Upper lobe of right lung (tissue), 1 donor: ENCODE measurements around the gene NEK2. TPM values are rescaled to one million over a fixed set of nuclear protein-coding genes. Genes with fewer than 3 reads are reported as not detected.
"Not testable (repeated sequence)": the region's sequence is repeated elsewhere in the genome, so short reads cannot be mapped to it uniquely, and the experiment has no call there.

Experiments
- ATAC-seq: fragments of 200-7000 bp; cut with Tn5 transposase; one replicate; pipeline ENCODE4 v1.9.1; 2020; ENCODE audit warnings: mild to moderate bottlenecking, moderate library complexity
- DNase-seq: peaks from one replicate; pipeline ENCODE4 v3.0.0-alpha.2; 2020
- H3K27ac ChIP-seq: fragments of 200-600 bp; one replicate; pipeline ENCODE4 v1.8.0; 2022
- H3K27me3 ChIP-seq: fragments of 200-600 bp; one replicate; pipeline ENCODE4 v1.8.0; 2022; ENCODE audit warnings: mild to moderate bottlenecking
- H3K36me3 ChIP-seq: fragments of 200-600 bp; one replicate; pipeline ENCODE4 v1.8.0; 2022
- H3K4me1 ChIP-seq: fragments of 200-600 bp; one replicate; pipeline ENCODE4 v1.8.0; 2022
- H3K4me3 ChIP-seq: fragments of 200-600 bp; one replicate; pipeline ENCODE4 v1.8.0; 2022; ENCODE audit warnings: mild to moderate bottlenecking
- H3K9me3 ChIP-seq: fragments of 200-600 bp; one replicate; pipeline ENCODE4 v1.8.0; 2022
- intact Hi-C: fragments of 100-400 bp; cut with DNase I; formaldehyde crosslinking; loops from one replicate; pipeline ENCODE4 v1.11.0; 2022
- total RNA-seq: library from RNA; stranded (reverse); fragmentation: NEBNext Ultra II Directional; extraction: Animal tissue kit (Norgen Biotek cat#: 25700); gene quantifications from one replicate; pipeline ENCODE4 v1.2.1, GENCODE V29; 2021
- TF ChIP-seq, protein P1 (sequence below): fragments of 200-600 bp; IDR thresholded peaks from one replicate; pipeline ENCODE4 v1.8.0; 2022; ENCODE audit warnings: antibody characterized with exemption
- donor health status: DM: no; HTN: yes; CAD: no; lungs with severe emphysema.

NEK2 gene
- total RNA-seq, 1 donor from 2014 or later = 0.35 TPM

DNA sequence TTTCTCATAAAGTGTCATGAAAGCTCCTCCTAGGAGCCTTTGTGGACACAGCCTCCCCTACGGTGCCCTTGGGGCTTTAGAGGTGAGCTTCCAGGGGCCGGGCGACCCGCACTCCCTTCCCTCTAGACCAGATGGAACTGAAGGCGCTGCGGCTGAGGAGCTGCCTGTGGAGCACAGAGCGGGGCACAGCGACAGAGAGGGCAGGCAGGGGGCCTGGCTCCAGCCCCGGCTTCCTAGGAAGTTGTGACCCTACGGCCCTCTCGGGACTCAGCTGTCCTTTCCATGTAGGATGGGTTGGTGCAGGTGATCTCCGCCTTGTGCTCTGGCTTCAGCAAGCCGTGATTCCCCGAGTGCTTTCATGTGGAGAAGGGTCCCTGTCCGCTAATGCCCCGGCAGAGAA lies 23.6 kb upstream of the NEK2 start:
- ATAC-seq (no peak), DNase-seq (no peak)
- intact Hi-C loops = no loop called here
- peaks cover 4% of the 10 kb centered on the region for H3K4me1 ChIP-seq
- H3K4me3 ChIP-seq = no peak overlapping the region
- H3K36me3 ChIP-seq = no peaks in the 10 kb centered on the region
- no peak overlapping the region for H3K27ac ChIP-seq
- H3K27me3 ChIP-seq = no peaks in the 10 kb centered on the region
- TF ChIP-seq, protein P1, sequence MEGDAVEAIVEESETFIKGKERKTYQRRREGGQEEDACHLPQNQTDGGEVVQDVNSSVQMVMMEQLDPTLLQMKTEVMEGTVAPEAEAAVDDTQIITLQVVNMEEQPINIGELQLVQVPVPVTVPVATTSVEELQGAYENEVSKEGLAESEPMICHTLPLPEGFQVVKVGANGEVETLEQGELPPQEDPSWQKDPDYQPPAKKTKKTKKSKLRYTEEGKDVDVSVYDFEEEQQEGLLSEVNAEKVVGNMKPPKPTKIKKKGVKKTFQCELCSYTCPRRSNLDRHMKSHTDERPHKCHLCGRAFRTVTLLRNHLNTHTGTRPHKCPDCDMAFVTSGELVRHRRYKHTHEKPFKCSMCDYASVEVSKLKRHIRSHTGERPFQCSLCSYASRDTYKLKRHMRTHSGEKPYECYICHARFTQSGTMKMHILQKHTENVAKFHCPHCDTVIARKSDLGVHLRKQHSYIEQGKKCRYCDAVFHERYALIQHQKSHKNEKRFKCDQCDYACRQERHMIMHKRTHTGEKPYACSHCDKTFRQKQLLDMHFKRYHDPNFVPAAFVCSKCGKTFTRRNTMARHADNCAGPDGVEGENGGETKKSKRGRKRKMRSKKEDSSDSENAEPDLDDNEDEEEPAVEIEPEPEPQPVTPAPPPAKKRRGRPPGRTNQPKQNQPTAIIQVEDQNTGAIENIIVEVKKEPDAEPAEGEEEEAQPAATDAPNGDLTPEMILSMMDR = no peak
- H3K9me3 ChIP-seq = no peaks in the 10 kb centered on the region

DNA sequence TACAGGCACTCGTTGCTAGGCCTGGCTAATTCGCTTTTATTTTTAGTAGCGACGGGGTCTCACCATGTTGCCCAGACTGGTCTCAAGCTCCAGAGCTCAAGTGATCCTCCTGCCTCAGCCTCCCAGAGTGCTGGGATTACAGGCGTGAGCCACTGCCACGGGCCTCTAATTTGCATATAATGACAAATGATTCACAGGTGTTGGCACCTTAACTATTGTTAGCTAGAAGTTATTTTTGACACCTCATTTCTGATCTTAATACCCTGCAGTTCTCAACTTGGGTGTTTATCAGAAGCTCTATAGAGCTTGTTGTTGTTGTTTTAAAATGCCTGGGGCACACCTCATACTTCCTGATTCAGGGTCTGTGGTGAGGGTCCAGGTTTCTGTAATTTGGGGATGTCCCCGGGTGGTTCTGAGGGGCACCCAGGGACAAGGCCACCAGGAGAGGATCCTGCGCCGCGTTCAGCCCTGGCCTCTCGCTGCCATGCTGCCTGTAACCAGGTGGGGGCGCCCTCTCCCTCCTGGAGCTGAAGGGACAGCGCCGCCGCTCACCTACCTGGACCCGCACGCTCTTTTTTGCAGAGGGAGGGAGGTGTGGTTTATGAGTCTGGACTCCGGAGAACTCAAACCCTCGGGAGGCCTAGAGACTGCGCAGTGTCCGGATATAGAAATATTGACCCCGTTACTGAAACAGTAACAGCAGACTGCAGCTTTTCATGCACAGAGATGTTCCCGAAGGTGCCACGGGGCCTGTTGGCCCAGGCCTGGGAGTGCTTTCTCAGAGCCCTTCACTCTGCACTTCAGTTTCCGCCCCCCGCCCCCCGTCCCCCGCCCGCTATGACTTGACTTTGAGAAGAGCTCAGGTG lies 23.0 kb upstream of the NEK2 start:
- TF ChIP-seq, protein P1 = peak; percentile 94
- intact Hi-C loops = no loop called here
- Histone ChIP-seq H3K27me3 (no peaks in the 10 kb centered on the region), H3K4me3 (peak overlapping the region; percentile 10), H3K4me1 (peaks cover 4% of the 10 kb centered on the region), H3K27ac (no peak overlapping the region), H3K9me3 (no peaks in the 10 kb centered on the region), H3K36me3 (no peaks in the 10 kb centered on the region)
- DNase-seq (peak; percentile 90), ATAC-seq (peak; percentile 97)

- H3K4me3 ChIP-seq = no peak overlapping the region
- DNase-seq (no peak), ATAC-seq (no peak)
- H3K27ac ChIP-seq = no peak overlapping the region
- no peaks in the 10 kb centered on the region for H3K9me3 ChIP-seq
- TF ChIP-seq, protein P1 = no peak
- H3K27me3 ChIP-seq = no peaks in the 10 kb centered on the region
- H3K4me1 ChIP-seq = peaks cover 4% of the 10 kb centered on the region
- intact Hi-C loops = no loop called here
- no peaks in the 10 kb centered on the region for H3K36me3 ChIP-seq
These were observed 21.9 kb upstream of the NEK2 start for GRCh38 chr1:211697356-211697755.

- Histone ChIP-seq H3K9me3 (no peaks in the 10 kb centered on the region), H3K4me1 (peaks cover 4% of the 10 kb centered on the region), H3K27me3 (no peaks in the 10 kb centered on the region), H3K36me3 (no peaks in the 10 kb centered on the region), H3K4me3 (no peak overlapping the region), H3K27ac (no peak overlapping the region)
- intact Hi-C loops = no loop called here
- no peak for DNase-seq
- TF ChIP-seq, protein P1 = no peak
- peak; percentile 54 for ATAC-seq
These were observed 19.9 kb upstream of the NEK2 start for GRCh38 chr1:211695135-211695816.

- H3K36me3 ChIP-seq, H3K4me3 ChIP-seq, intact Hi-C loops, H3K27ac ChIP-seq, H3K4me1 ChIP-seq, H3K27me3 ChIP-seq, DNase-seq, H3K9me3 ChIP-seq, ATAC-seq: not testable (repeated sequence)
These were observed 18.5 kb upstream of the NEK2 start for GRCh38 chr1:211693911-211694310.

GRCh38 chr1:211688421-211688820 lies 13.0 kb upstream of the NEK2 start:
- no peak for DNase-seq
- H3K36me3 ChIP-seq = no peaks in the 10 kb centered on the region
- no peak overlapping the region for H3K27ac ChIP-seq
- intact Hi-C loops = no loop called here
- no peaks in the 10 kb centered on the region for H3K4me1 ChIP-seq
- no peak for ATAC-seq
- TF ChIP-seq, protein P1 = no peak
- no peak overlapping the region for H3K4me3 ChIP-seq
- no peaks in the 10 kb centered on the region for H3K9me3 ChIP-seq
- H3K27me3 ChIP-seq = no peaks in the 10 kb centered on the region
